Neuron (in vitro differentiated cells): ENCODE results near the gene CHRD.

Experiments used
- H2AFZ ChIP-seq: one replicate; pipeline ENCODE4 v1.6.1; 2013; ENCODE audit warnings: low read depth, mild to moderate bottlenecking, inconsistent platforms, low read length, moderate library complexity
- H3K27me3 ChIP-seq: one replicate; pipeline ENCODE4 v1.6.1; 2013; ENCODE audit warnings: low read length; ENCODE audit not compliant: insufficient read depth
- H3K36me3 ChIP-seq: one replicate; pipeline ENCODE4 v1.6.1; 2013; ENCODE audit warnings: low read length; ENCODE audit not compliant: insufficient read depth
- H3K4me1 ChIP-seq: one replicate; pipeline ENCODE4 v1.6.1; 2013; ENCODE audit warnings: low read length; ENCODE audit not compliant: insufficient read depth
- H3K4me3 ChIP-seq: 2 replicates; pipeline ENCODE4 v1.5.1; 2013; ENCODE audit warnings: mild to moderate bottlenecking, low read length, moderate library complexity
- H3K9me3 ChIP-seq: one replicate; pipeline ENCODE4 v1.6.1; 2013; ENCODE audit warnings: low read length

Gene CHRD

DNA sequence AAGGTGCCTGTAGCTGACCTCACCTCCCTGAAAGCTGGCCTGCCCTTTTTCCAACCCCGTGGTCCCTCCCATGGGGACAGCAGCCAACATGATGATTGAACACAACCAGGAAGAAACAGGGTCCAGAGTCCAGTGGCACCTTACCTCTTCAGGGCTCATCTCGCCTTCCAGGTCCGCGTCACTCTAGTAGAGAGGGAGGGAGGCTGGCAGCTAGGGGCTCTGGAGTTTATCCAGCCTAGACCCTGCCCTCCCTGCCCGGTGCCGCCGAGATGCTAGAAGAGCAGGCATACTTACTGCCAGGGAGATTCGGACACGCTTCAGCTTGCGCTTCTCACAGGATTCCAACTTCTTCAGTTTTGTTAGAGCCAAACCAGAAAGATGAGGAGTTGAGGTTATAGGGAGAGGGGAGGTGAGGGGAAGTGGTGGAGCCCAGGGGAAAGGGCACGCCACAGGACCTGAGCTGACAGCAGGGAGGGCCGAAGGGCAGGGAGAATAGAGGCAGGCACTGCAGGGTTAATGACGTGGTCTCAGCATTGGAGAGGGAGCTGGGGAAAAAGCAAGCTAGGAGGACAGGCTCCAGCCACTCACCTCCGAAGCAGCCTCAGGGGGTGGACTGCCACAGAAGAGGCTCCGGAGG, 27.6 kb upstream of the CHRD start:
- no peak overlapping the region for H2AFZ ChIP-seq
- peaks cover 66% of the 10 kb centered on the region for H3K36me3 ChIP-seq
- H3K4me3 ChIP-seq, result no peak overlapping the region

DNA sequence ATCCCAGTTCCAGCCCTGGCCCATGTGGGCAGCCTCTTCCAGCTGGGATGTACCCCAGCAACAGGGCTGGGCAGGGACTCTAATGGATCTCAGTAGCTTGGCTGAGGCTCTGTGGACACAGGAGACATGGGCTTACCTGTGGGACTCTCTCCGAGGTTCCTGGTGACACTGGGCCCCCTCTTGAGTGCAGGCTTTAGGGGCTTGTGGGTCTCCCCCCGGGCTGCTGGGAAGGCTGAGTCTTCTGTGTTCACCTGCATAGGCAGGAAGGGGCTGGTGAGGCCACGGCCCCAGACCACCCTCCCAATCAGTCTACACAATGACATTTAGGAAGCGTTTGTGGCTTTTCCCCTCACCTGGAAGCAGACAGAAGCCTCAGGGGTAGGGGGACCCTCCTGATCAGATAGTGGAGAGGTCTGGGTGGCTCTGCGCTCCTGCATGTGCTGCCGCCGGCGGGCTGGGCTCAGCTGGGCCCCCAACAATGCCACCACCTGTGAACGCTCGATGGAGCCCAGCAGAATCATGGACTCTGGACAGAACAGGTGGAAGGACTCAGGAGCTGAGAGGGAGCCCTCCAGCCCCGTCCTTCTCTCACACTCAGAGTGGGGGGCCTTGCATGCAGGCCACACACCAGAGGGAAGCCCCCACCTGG, 26.8 kb upstream of the CHRD start:
- Histone ChIP-seq H3K4me3 (no peak overlapping the region), H3K9me3 (no peaks in the 10 kb centered on the region), H3K27me3 (no peaks in the 10 kb centered on the region), H3K36me3 (peaks cover 68% of the 10 kb centered on the region), H3K4me1 (no peaks in the 10 kb centered on the region), H2AFZ (no peak overlapping the region)

More for the DNA sequence above, 27.6 kb upstream of the CHRD start:
- Histone ChIP-seq H3K9me3 (no peaks in the 10 kb centered on the region), H3K4me1 (no peaks in the 10 kb centered on the region), H3K27me3 (no peaks in the 10 kb centered on the region)

DNA sequence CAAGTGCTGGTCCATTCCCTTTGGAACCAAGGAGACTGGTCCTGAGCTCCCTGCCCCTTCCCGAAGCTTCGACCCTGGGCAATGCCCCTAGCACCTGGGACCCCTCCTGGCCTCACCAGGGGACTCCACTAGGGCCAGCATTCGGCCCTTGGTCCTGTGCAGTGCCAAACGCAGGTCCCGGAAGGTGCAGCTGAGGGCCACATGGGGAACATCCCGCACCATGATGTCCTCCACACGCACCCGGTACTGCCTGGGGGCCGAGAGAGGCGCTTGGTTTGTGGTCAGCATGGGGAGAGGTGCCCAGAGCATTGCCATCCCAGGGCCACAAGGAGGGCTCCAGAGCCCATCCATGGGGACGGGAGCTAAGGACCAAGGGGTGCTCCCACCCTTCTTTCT, 26.3 kb upstream of the CHRD start:
- H3K4me3 ChIP-seq, result no peak overlapping the region
- no peak overlapping the region for H2AFZ ChIP-seq
- H3K36me3 ChIP-seq, result peaks cover 73% of the 10 kb centered on the region
- no peaks in the 10 kb centered on the region for H3K9me3 ChIP-seq
- H3K27me3 ChIP-seq, result no peaks in the 10 kb centered on the region
- H3K4me1 ChIP-seq, result no peaks in the 10 kb centered on the region

DNA sequence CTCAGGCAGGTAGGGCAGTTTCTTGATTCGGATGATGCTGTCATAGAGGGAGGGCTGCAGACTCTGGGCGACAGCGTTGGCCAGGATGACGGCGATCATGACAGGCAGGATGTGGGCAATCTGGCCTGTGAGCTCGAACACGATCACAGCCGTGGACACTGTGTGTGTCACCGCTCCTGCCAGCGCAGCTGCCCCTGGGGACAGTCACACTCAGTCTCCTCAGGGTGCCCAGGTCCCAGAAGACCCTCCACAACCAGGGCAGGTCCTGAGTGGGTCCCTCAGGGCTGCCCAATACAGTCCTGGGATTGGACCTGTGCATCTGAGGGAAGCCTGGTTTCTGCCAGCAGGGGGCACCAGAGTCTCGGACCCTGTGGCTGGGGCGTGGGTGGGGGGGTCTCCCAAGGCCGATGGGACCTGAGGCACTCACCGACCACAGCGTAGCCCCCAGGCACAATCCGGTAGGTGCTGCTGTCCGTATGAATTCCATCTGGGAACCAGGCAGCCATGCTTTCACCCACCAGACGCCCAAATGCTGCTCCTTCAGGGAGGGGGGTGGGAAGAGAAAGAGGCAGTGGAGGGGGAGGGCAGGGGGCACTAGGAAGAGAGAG, 25.6 kb upstream of the CHRD start:
- no peaks in the 10 kb centered on the region for H3K27me3 ChIP-seq
- H3K4me1 ChIP-seq, result peaks cover 3% of the 10 kb centered on the region
- H3K4me3 ChIP-seq, result no peak overlapping the region
- peaks cover 75% of the 10 kb centered on the region for H3K36me3 ChIP-seq
- H2AFZ ChIP-seq, result no peak overlapping the region
- no peaks in the 10 kb centered on the region for H3K9me3 ChIP-seq

DNA sequence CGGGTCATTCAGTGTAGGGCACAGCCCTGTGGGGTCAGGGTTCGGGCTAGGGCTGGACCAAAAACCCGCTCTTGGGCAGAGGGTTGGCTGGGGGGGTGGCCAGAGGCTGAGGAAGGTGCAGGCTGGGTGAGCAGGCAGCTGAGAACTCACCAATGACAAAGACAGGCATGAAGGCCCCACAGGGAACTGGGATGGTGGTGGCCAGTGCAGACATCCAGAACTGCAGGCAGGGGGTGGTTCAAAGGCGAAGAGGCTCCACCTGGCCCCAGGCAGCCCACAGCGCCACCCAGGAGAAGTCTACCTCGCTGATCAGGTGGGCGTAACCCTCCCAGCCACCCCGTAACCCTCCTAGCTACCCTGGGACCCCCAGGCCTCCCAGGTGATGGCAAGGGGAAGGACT, 25.1 kb upstream of the CHRD start:
- Histone ChIP-seq H3K4me1 (peaks cover 6% of the 10 kb centered on the region), H3K9me3 (no peaks in the 10 kb centered on the region), H2AFZ (no peak overlapping the region), H3K27me3 (no peaks in the 10 kb centered on the region), H3K36me3 (peaks cover 72% of the 10 kb centered on the region), H3K4me3 (no peak overlapping the region)

DNA sequence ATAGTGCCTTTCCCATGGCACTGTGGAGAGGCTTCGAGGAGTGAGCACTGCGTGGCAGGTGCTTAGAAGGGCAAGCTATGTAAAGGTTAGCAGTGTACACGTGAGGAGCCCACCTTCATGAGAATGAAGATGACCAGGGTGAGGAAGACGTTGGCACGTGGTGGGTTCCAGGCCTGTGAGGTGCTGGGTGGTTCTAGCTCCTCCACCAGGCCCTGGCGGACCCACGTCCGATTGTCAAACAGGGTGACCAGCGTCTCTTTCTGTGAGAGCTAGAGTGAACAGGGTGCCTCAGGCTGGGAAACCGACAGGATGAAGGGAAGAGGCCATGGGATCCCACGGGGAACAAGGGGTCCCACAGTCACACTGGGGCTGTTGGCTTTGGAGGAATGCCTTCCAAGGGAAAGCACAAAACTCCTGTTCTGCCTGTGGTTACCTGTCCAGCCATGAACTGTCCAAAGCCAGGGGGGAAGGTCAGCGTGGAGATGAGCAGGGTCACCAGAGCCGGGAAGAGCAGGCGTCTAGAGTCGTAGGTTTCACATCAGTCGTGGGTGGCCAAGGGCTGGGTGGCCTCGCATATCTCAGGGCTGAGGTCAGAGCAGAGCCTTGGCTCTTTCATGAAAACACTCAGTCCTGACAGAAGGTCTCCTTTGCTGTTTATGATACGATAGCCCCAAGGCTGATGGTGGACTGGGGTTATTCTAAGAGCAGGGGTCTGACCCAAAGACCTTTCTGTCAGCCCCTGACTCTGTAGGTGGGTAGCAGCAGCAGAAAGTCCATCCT, 24.4 kb upstream of the CHRD start:
- Histone ChIP-seq H3K4me1 (peaks cover 13% of the 10 kb centered on the region), H3K9me3 (no peaks in the 10 kb centered on the region), H3K27me3 (no peaks in the 10 kb centered on the region), H3K36me3 (peaks cover 71% of the 10 kb centered on the region), H2AFZ (no peak overlapping the region), H3K4me3 (no peak overlapping the region)

DNA sequence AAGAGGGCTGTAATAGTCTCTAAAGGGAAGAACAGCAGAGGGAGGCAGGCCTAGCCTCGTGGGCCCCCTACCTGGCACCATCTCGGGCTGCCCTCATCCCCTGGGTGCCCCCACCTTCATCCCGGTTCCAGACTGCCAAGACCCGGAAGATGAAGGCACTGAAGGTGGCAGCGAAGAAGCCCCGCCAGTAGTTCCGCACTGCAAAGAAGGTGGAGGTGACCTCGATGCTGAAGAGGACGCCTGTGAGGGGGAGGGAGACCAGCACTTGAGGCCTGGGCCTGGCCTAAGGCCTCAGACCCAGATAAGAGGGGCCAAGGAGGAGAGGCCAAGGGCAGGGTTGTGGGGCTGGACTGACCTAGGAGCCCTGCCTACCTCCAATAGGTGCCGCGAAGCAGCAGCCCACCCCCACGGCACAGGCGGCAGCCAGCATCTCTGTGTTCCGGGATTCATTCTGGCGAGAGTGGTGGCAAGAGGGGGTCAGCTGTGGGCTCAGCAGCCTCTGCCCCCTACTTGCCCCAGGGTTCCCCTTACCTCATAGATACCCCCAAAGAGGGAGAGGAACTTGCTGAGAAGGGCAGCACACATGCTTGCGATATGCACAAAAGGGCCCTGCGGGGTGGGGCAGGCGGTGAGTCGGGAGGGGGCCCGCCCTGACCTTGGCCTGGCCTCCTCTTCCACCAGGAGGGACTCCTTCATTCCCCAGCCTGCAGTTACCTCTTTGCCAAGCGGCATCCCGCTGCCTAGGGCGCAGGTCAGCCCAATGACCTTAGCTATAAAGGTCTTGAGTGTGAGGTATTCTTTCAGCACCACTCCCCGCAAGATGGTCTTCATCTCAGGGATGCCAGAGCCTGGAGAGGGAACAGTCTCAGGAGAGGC, 22.4 kb upstream of the CHRD start:
- no peak overlapping the region for H2AFZ ChIP-seq
- H3K4me1 ChIP-seq, result peaks cover 19% of the 10 kb centered on the region
- no peak overlapping the region for H3K4me3 ChIP-seq
- no peaks in the 10 kb centered on the region for H3K27me3 ChIP-seq
- peaks cover 52% of the 10 kb centered on the region for H3K36me3 ChIP-seq
- no peaks in the 10 kb centered on the region for H3K9me3 ChIP-seq

DNA sequence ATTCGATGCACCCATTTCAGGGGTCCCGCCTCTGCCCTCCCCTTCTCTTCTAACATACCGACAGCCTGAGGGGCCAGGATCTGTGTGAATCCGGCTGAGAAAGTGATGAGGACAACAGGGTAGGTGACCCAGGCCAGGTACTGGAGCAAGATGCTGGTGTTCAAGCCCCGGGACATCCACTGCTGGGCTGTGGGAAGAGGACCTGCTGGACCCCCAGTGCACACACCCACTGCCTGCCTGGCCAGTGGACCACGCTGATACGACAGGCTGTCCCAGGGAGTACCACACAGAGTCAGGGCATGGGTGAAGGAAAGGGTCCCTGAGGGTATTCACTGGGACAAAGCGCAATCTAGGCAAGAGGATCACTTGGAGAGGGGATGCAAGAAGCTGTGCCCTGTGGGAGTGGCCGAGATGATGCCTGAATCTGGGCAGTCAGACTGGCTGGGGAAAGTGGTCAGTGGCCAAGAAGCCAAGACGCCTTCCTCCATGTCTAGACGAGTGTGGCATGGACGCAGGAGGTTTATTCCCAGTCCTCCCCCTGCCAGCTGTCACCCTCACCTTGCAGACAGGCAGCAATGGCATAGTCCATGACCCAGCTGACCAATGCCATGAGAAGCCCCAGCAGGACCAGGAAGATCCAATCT, 21.6 kb upstream of the CHRD start:
- H3K27me3 ChIP-seq, result no peaks in the 10 kb centered on the region
- no peaks in the 10 kb centered on the region for H3K9me3 ChIP-seq
- H3K4me1 ChIP-seq, result peaks cover 19% of the 10 kb centered on the region
- H3K36me3 ChIP-seq, result peaks cover 44% of the 10 kb centered on the region
- no peak overlapping the region for H3K4me3 ChIP-seq
- no peak overlapping the region for H2AFZ ChIP-seq

DNA sequence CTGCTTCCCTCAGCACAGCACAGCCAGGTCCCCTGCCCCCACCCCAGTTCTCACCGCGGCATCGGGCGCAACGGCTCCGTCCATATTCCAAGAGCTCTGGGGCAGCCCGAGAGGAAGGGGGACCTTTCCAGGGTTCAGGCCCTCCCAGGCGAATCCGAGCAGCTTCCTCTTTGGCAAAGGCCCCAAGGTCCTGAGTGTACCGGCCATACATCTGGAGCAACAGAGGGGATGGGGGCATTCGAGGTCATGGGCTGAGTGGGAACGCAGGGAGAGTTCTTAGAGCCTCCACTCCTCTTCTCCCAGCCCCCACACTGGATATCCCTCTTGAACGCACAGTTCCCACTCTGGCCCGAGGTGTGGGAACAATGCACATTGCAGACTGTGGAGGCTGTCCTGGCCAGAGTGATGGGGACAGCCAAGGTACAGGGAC, 20.9 kb upstream of the CHRD start:
- no peaks in the 10 kb centered on the region for H3K9me3 ChIP-seq
- H3K27me3 ChIP-seq, result no peaks in the 10 kb centered on the region
- H3K4me3 ChIP-seq, result no peak overlapping the region
- H3K36me3 ChIP-seq, result peaks cover 37% of the 10 kb centered on the region
- H3K4me1 ChIP-seq, result peaks cover 24% of the 10 kb centered on the region
- no peak overlapping the region for H2AFZ ChIP-seq

DNA sequence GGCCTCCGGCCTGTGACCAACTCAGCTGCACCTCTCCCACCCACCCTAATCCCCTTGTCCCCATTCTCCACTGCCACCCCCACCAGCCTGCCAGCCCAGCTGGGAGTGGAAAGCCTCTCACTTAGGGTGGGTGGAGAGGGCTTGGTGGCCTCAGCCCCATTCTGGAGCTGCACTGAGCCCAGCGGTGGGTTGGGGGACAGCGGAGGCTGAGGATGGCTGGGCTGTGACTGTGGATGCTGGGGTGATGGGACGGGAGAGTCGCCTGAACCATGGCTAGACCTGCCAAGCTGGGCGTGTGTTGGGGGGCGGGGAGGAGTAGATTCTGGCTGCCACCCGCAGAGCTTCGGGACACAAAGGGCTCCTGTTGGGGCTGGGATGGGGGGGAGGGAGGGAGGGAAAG, 20.2 kb upstream of the CHRD start:
- Histone ChIP-seq H3K4me1 (peaks cover 31% of the 10 kb centered on the region), H3K4me3 (peak overlapping the region; percentile 8), H3K36me3 (peaks cover 35% of the 10 kb centered on the region), H2AFZ (no peak overlapping the region), H3K27me3 (no peaks in the 10 kb centered on the region), H3K9me3 (no peaks in the 10 kb centered on the region)

DNA sequence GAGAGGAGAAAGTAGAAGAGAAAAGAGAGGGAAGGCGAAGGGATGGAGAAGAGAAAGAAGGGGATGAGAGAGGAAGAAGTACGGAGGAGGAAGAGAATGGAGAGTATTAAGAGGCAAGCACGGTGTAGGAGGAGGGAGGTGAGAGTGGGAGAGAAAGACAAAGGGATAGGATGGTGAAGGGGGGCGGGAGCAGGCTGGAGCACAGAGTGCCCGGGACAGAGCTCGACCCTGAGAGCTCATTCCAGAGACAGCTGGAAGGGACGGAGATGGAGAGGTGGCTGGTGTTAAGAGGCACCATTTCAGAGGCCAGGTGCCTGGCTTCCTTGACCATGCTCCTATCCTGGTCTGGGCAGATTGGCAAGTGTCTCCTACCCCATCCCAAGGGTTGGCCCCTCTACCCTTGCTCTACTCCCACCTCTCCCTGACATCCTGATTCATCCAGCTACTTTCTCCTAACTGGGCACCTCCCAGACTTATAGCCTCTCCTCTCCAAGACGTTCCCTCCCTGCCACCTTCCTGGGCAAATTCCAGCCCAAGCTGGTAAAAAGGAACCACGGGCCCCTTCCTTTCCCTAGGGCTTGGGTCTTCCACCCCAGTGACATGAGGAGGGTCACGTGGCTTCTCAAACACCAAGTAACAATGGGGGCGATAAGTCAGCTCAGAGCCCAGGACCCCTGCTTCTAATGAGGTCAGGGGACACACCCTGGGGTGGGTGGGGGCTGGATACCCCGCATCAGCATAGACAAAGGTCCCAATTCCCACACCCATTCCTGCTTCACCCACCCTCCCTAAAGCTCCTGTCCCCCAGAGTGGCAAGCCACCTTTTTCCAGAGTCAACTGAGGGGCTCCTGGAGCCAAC, 19.6 kb upstream of the CHRD start:
- H3K4me1 ChIP-seq, result peaks cover 33% of the 10 kb centered on the region
- peaks cover 35% of the 10 kb centered on the region for H3K36me3 ChIP-seq
- H3K27me3 ChIP-seq, result no peaks in the 10 kb centered on the region
- no peak overlapping the region for H2AFZ ChIP-seq
- H3K4me3 ChIP-seq, result peak overlapping the region; percentile 62
- no peaks in the 10 kb centered on the region for H3K9me3 ChIP-seq
